ENCODE measurements around the gene KLHL12. TPM values are rescaled to one million over a fixed set of nuclear protein-coding genes. Genes with fewer than 3 reads are reported as not detected.
"Not testable (repeated sequence)": the region's sequence is repeated elsewhere in the genome, so short reads cannot be mapped to it uniquely, and the experiment has no call there.

Gene KLHL12
- total RNA-seq, 1 experiment from 2014 or later = 33.8 TPM

DNA sequence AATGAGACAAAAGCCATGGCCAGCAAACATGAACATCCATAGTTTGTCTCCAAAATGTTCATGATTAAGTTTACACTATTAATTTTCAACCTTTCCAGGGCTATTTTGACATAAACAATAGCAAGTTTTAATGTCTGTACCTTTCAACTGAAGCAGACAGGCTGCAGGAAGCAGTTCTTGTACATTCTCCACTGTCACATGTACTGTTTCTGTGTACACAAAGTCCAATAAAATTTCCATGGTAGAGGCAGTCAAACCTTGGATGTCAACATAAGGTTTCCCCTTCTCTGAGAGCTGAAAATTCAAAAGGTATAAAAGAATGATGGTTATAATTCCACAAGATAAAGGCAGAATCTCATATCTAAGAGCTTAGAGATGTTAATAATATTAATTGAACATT is 7.4 kb downstream of the KLHL12 start (continued):
- TF ChIP-seq, protein P1, sequence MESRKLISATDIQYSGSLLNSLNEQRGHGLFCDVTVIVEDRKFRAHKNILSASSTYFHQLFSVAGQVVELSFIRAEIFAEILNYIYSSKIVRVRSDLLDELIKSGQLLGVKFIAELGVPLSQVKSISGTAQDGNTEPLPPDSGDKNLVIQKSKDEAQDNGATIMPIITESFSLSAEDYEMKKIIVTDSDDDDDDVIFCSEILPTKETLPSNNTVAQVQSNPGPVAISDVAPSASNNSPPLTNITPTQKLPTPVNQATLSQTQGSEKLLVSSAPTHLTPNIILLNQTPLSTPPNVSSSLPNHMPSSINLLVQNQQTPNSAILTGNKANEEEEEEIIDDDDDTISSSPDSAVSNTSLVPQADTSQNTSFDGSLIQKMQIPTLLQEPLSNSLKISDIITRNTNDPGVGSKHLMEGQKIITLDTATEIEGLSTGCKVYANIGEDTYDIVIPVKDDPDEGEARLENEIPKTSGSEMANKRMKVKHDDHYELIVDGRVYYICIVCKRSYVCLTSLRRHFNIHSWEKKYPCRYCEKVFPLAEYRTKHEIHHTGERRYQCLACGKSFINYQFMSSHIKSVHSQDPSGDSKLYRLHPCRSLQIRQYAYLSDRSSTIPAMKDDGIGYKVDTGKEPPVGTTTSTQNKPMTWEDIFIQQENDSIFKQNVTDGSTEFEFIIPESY (IDR thresholded peaks at IDR 0.05; ENCODE audit: extremely low read depth, insufficient replicate concordance, low read length) = no peak
- TF ChIP-seq ZNF274 (IDR thresholded peaks at IDR 0.05; ENCODE audit: low read depth, low read length) = no peak
- TF ChIP-seq, protein P2, sequence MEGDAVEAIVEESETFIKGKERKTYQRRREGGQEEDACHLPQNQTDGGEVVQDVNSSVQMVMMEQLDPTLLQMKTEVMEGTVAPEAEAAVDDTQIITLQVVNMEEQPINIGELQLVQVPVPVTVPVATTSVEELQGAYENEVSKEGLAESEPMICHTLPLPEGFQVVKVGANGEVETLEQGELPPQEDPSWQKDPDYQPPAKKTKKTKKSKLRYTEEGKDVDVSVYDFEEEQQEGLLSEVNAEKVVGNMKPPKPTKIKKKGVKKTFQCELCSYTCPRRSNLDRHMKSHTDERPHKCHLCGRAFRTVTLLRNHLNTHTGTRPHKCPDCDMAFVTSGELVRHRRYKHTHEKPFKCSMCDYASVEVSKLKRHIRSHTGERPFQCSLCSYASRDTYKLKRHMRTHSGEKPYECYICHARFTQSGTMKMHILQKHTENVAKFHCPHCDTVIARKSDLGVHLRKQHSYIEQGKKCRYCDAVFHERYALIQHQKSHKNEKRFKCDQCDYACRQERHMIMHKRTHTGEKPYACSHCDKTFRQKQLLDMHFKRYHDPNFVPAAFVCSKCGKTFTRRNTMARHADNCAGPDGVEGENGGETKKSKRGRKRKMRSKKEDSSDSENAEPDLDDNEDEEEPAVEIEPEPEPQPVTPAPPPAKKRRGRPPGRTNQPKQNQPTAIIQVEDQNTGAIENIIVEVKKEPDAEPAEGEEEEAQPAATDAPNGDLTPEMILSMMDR (IDR thresholded peaks at IDR 0.05 in 2 of 3, conservative IDR thresholded peaks at IDR 0.05 in 1 of 3; ENCODE audit: borderline replicate concordance in 1 of 3, insufficient read depth in 1 of 3, low read depth in 2 of 3, low read length in 2 of 3) = no peak
- no peak for TF ChIP-seq RAD21 (IDR thresholded peaks at IDR 0.05; ENCODE audit: low read depth)
- TF ChIP-seq MAX (IDR thresholded peaks at IDR 0.05) = no peak
- no peak for TF ChIP-seq JUND (IDR thresholded peaks at IDR 0.05)

- ATAC-seq = no peak
- Histone ChIP-seq H3K9ac (ENCODE audit: low read length) (no peak overlapping the region), H4K20me1 (ENCODE audit: insufficient read depth) (no peaks in the 10 kb centered on the region), H3K4me2 (ENCODE audit: low read length) (no peak overlapping the region), H3K27me3 (ENCODE audit: insufficient read depth, low read length) (no peaks in the 10 kb centered on the region), H3K9me3 (ENCODE audit: control insufficient read depth in 1 of 2, insufficient read depth in 1 of 2, low read depth in 1 of 2, low read length in 2 of 2) (no peaks in the 10 kb centered on the region), H3K4me3 (replicated peaks in 1 of 2; ENCODE audit: low read depth in 1 of 2, low read length in 2 of 2) (no peak overlapping the region), H2AFZ (ENCODE audit: low read depth, low read length, poor library complexity, severe bottlenecking) (no peak overlapping the region), H3K4me1 (ENCODE audit: control insufficient read depth in 1 of 2, insufficient read depth in 2 of 2, low read length in 2 of 2) (no peaks in the 10 kb centered on the region), H3K9me2 (ENCODE audit: insufficient read depth) (no peaks in the 10 kb centered on the region), H3K36me3 (ENCODE audit: control insufficient read depth in 1 of 2, insufficient read depth in 2 of 2, low read length in 2 of 2) (peaks cover 24 to 39% of the 10 kb centered on the region in 2 experiments; a peak in 3 of 4 replicates), H3K27ac (ENCODE audit: low read depth, low read length) (no peak overlapping the region), H3K79me2 (ENCODE audit: insufficient read depth, low read length) (no peaks in the 10 kb centered on the region)
- ChIA-PET CTCF (no interaction called here), RAD21 (ENCODE audit: low non-redundant PET in 1 of 2, low total read pairs in 2 of 2, uncharacterized antibody in 2 of 2, unreplicated experiment in 2 of 2) (no interaction called here), POLR2A (no interaction called here)
- intact Hi-C loops (cut with micrococcal nuclease) = no loop called here
- no peak for DNase-seq (ENCODE audit: low read depth, low spot score)
- no TSS peak for BruUV-seq (replicated peaks)
- TF ChIP-seq ZFX (IDR thresholded peaks at IDR 0.05) = no peak
- TF ChIP-seq ELF1 (IDR thresholded peaks at IDR 0.05; ENCODE audit: borderline replicate concordance, low read depth) = no peak
- no peak for TF ChIP-seq SRF (IDR thresholded peaks at IDR 0.05; ENCODE audit: low read depth)
- no peak for TF ChIP-seq POLR2AphosphoS5 (IDR thresholded peaks at IDR 0.05; ENCODE audit: low read depth, low read length)
- TF ChIP-seq, protein P1 (IDR thresholded peaks at IDR 0.05; ENCODE audit: extremely low read depth, insufficient replicate concordance, low read length) = no peak
- no peak for TF ChIP-seq TCF7L2 (IDR thresholded peaks at IDR 0.05; ENCODE audit: borderline replicate concordance, extremely low read depth, insufficient read depth, insufficient read length)
Measured at GRCh38 chr1:202915146-202915545, 11.9 kb downstream of the KLHL12 start.

DNA sequence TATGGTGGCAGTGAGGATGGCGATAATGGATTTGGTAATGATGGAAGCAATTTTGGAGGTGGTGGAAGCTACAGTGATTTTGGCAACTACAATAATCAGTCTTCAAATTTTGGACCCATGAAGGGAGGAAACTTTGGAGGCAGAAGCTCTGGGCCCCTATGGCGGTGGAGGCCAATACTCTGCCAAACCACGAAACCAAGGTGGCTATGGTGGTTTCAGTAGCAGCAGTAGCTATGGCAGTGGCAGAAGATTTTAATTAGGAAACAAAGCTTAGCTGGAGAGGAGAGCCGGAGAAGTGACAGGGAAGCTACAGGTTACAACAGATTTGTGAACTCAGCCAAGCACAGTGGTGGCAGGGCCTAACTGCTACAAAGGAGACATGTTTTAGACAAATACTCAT is 14.6 kb downstream of the KLHL12 start:
- DNase-seq (ENCODE audit: low read depth, low spot score); H3K9me2 ChIP-seq (ENCODE audit: insufficient read depth); H3K9me3 ChIP-seq (ENCODE audit: control insufficient read depth in 1 of 2, insufficient read depth in 1 of 2, low read depth in 1 of 2, low read length in 2 of 2); H2AFZ ChIP-seq (ENCODE audit: low read depth, low read length, poor library complexity, severe bottlenecking); RAD21 ChIA-PET (ENCODE audit: low non-redundant PET in 1 of 2, low total read pairs in 2 of 2, uncharacterized antibody in 2 of 2, unreplicated experiment in 2 of 2); H3K4me2 ChIP-seq (ENCODE audit: low read length); POLR2A ChIA-PET; BruUV-seq (replicated peaks); intact Hi-C loops (cut with micrococcal nuclease); H3K27ac ChIP-seq (ENCODE audit: low read depth, low read length); H4K20me1 ChIP-seq (ENCODE audit: insufficient read depth); CTCF ChIA-PET; H3K4me1 ChIP-seq (ENCODE audit: control insufficient read depth in 1 of 2, insufficient read depth in 2 of 2, low read length in 2 of 2); H3K4me3 ChIP-seq (replicated peaks in 1 of 2; ENCODE audit: low read depth in 1 of 2, low read length in 2 of 2); H3K9ac ChIP-seq (ENCODE audit: low read length); ATAC-seq; H3K27me3 ChIP-seq (ENCODE audit: insufficient read depth, low read length); H3K79me2 ChIP-seq (ENCODE audit: insufficient read depth, low read length): not testable (repeated sequence)
- peaks cover 30 to 41% of the 10 kb centered on the region in 2 experiments; a peak in 3 of 4 replicates for H3K36me3 ChIP-seq (ENCODE audit: control insufficient read depth in 1 of 2, insufficient read depth in 2 of 2, low read length in 2 of 2)
